Epithelial cell of esophagus (primary cell): ENCODE results near the gene PFAS.

Experiments used
- DNase-seq: peaks from one replicate; pipeline ENCODE4 v3.0.0; 2010; ENCODE audit warnings: low read depth
- H3K4me3 ChIP-seq: 2 replicates; pipeline ENCODE4 v1.5.1; 2011; ENCODE audit warnings: mild to moderate bottlenecking, low read length, control low read depth
- TF ChIP-seq, protein P1 (sequence below): IDR thresholded peaks from 2 replicates; pipeline ENCODE4 v1.5.1; 2011; ENCODE audit warnings: low read depth, mild to moderate bottlenecking, low read length, control low read depth, inconsistent platforms; ENCODE audit not compliant: insufficient read depth; ENCODE audit errors: missing control alignments

PFAS gene

GRCh38 chr17:8272421-8272820, 23.3 kb downstream of the PFAS start:
- TF ChIP-seq, protein P1, sequence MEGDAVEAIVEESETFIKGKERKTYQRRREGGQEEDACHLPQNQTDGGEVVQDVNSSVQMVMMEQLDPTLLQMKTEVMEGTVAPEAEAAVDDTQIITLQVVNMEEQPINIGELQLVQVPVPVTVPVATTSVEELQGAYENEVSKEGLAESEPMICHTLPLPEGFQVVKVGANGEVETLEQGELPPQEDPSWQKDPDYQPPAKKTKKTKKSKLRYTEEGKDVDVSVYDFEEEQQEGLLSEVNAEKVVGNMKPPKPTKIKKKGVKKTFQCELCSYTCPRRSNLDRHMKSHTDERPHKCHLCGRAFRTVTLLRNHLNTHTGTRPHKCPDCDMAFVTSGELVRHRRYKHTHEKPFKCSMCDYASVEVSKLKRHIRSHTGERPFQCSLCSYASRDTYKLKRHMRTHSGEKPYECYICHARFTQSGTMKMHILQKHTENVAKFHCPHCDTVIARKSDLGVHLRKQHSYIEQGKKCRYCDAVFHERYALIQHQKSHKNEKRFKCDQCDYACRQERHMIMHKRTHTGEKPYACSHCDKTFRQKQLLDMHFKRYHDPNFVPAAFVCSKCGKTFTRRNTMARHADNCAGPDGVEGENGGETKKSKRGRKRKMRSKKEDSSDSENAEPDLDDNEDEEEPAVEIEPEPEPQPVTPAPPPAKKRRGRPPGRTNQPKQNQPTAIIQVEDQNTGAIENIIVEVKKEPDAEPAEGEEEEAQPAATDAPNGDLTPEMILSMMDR, result no peak
- no peak overlapping the region for H3K4me3 ChIP-seq
- no peak for DNase-seq

GRCh38 chr17:8273884-8274444, 24.9 kb downstream of the PFAS start:
- DNase-seq, result no peak
- TF ChIP-seq, protein P1, result no peak
- no peak overlapping the region for H3K4me3 ChIP-seq

GRCh38 chr17:8274816-8275215, 25.7 kb downstream of the PFAS start:
- no peak for DNase-seq

DNA sequence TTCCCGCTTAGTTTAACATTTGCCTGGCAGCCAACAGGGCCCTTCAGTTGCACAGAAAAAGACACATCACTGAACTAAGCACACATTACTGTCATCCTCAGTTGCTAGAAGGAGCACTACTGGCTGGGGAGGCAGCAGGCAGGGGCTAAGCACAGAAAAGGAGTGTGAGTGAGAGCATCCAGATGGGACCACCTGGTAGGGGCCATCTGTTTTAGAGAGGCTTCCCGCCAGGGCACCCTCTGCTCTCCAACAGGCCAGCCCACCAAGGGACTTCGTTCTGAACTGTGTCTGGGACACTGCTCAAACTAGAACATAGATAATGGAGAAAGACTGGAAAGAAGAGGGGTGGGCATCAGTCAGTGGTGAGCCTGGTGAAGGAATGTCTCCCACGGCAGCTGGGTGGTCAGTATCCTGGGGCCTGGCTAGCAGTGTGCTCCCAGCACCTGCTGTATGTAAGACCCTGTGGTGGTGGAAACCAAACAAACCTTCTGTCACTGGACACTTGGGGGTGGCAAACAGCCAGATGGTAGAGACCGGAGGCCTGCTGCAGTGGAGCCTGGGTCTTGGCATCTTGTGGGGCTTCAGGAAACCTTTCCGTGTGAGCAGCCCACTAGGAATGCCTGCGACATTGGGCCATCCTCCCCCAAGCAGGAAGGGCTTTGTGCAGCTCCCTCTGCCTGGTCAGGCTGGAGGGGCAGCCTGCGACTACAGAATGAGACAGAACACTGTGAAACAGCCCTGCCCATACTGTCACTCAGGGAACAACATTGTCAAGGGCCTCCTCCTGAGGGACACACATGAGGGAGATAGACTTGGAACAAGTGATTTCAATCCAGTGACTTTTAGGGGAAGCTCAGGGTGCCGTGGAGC, 26.6 kb downstream of the PFAS start:
- no peak overlapping the region for H3K4me3 ChIP-seq
- DNase-seq, result no peak
- TF ChIP-seq, protein P1, result no peak

More at GRCh38 chr17:8274816-8275215, 25.7 kb downstream of the PFAS start:
- H3K4me3 ChIP-seq, result no peak overlapping the region
- TF ChIP-seq, protein P1, result no peak

DNA sequence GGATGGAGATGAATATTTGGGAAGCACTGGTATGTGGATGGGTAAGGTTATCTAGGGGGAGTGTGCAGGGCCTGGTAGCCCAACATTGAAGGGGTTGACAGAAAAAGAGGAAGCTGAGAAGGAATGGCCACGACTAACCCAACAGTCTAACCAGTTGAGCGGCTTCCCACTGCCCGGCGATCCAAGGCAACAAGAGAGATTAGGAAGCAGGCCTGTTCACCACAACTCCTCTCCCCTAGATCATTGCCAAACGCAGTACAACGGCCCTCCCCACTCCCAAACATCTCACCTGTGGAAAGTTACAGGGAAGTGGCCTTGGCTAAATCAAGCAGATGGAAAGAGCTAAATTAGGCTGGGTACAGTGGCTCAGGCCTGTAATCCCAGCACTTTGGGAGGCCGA, 28.2 kb downstream of the PFAS start:
- TF ChIP-seq, protein P1, result no peak
- DNase-seq, result no peak
- H3K4me3 ChIP-seq, result no peak overlapping the region

GRCh38 chr17:8282345-8282744, 33.3 kb downstream of the PFAS start:
- no peak overlapping the region for H3K4me3 ChIP-seq
- DNase-seq, result no peak
- TF ChIP-seq, protein P1, result no peak
